ENCODE results near the gene B3GALT5.

The B3GALT5 gene

DNA sequence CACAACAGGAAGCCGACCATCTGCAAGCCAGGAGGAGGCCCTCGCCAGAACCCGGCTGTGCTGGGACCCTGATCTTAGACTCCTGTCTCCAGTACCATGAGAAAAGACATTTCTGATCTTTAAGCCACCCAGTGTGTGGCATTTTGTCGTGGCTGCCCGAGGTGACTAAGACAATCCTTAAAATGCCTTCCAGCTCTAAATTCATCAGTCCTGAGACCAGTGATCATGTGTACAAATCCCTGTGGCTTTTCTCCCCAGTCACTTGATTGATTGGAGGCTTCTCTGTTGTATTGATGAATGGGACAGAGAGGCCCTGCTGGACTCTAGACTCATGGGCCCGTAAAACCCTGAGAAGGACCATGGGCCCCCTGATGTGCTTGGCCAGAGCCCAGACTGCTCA lies 36.1 kb downstream of the B3GALT5 start:
- no peak for DNase-seq

GRCh38 chr21:39649526-39649925 lies 36.8 kb downstream of the B3GALT5 start:
- DNase-seq: no peak

- DNase-seq: no peak
Measured at GRCh38 chr21:39650306-39650705, 37.6 kb downstream of the B3GALT5 start.

- DNase-seq: no peak
Measured at GRCh38 chr21:39650801-39651200, 38.1 kb downstream of the B3GALT5 start.

GRCh38 chr21:39651206-39651605 lies 38.5 kb downstream of the B3GALT5 start:
- no peak for DNase-seq

GRCh38 chr21:39654951-39655350 lies 42.2 kb downstream of the B3GALT5 start:
- DNase-seq: no peak

DNA sequence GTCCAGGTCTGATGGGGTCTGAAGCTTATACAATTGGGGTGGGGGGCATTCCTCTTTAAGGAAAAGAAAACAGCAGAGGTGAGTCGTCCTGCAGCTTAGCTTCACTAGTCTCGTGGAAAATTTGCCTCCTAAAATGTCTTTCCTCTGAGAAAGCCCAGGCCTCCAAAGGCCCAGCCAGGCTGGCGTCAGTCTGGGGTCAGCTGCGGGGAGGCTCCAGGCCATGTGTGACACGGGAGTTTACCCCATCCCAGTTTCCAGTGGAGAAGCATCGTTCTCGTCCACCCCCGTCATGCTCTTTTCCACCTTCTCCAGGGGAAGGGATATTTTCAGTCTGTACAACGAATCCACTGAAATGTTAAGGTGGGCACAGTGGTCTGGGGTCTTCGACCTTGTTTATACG lies 42.8 kb downstream of the B3GALT5 start:
- no peak for DNase-seq

- DNase-seq: no peak
Measured at GRCh38 chr21:39656209-39656608, 43.5 kb downstream of the B3GALT5 start.

DNA sequence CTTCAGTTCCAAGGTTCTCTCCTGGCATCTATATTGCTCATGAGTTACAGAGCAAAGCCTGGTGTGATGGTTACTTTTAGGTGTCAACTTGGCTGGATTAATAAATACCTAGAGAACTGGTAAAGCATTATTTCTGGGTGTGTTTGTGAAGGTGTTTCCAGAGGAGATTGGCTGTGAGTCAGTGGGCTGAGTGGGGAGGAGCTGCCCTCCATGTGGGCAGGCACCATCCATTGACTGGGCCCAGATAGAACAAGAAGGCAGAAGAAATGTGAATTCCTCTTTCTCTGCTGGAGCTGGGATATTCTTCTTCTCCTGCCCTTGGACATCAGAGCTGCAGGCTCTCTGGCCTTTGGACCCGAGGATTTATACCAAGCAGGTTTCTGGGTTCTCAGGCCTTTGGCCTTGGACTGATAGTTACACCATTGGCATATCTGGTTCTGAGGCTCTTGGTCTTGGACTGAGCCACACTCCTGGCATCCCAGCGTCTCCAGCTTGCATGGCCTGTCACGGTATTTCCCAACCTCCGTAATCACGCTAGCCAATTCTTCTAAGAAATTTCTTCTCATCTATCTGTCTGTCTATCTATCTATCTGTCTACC lies 44.5 kb downstream of the B3GALT5 start:
- DNase-seq: no peak

DNA sequence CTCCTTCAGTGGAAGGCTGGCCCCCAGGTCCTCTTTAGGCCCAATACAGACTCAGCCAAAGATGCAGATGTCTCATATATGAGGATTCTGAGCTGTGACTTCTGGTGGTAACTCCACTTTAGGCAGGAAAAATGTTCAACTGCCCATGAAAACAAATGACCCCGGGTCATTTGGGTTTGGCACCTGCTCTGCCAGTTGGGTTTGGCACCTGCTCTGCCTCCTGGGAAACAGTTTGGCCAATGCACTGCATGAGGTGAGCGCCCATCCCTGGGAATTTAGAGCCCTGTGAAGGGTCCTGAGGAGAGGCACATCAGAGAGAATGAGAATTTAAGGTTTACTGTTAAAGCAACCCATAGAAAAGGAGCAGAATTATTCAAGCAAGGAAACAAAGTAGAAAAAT lies 45.3 kb downstream of the B3GALT5 start:
- no peak for DNase-seq

GRCh38 chr21:39659070-39659815 lies 46.5 kb downstream of the B3GALT5 start:
- DNase-seq: no peak

DNA sequence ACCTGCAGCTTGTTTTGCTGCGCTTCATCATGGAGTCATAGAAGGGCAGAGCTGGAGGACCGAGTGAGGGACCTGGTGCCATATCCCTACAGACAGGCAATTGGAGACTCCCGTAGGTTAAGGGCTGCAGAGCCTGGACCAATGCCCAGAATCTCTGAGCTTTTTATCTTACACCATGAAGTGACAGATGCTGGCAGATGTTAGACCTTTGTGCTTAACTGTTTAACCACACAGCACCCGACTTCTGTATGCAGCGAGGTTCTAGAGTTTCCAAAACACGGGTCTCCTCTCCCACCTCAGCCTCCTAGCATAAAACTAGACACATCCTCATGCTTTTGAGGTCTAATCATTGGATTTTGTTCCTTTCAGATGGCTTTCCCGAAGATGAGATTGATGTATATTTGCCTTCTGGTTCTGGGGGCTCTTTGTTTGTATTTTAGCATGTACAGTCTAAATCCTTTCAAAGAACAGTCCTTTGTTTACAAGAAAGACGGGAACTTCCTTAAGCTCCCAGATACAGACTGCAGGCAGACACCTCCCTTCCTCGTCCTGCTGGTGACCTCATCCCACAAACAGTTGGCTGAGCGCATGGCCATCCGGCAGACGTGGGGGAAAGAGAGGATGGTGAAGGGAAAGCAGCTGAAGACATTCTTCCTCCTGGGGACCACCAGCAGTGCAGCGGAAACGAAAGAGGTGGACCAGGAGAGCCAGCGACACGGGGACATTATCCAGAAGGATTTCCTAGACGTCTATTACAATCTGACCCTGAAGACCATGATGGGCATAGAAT lies 47.6 kb downstream of the B3GALT5 start:
- no peak for DNase-seq

GRCh38 chr21:39661121-39661520 lies 48.4 kb downstream of the B3GALT5 start:
- no peak for DNase-seq

- no peak for DNase-seq
Measured at GRCh38 chr21:39661740-39662139, 49.0 kb downstream of the B3GALT5 start.

GRCh38 chr21:39662411-39662953 lies 49.7 kb downstream of the B3GALT5 start:
- no peak for DNase-seq

DNA sequence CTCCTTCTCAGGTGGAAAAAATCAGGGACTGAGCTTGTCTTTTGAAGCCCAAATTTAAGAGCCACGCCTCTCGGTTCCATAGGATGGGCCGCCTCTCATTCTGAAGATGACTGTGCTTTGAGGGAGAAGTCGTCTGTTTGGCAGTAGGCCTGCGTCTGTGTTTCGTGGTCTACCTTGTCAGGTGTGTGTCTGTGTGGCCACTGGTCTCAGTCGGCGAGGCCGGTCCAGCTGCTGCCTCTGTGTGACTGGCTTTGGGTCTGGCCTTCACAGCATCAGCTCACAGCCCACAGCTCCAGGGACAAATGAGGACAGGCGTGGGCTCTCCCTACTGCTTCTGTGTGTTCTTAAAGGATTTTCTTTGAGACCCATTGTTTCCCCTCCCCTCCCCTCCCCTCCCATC lies 50.3 kb downstream of the B3GALT5 start:
- no peak for DNase-seq

DNA sequence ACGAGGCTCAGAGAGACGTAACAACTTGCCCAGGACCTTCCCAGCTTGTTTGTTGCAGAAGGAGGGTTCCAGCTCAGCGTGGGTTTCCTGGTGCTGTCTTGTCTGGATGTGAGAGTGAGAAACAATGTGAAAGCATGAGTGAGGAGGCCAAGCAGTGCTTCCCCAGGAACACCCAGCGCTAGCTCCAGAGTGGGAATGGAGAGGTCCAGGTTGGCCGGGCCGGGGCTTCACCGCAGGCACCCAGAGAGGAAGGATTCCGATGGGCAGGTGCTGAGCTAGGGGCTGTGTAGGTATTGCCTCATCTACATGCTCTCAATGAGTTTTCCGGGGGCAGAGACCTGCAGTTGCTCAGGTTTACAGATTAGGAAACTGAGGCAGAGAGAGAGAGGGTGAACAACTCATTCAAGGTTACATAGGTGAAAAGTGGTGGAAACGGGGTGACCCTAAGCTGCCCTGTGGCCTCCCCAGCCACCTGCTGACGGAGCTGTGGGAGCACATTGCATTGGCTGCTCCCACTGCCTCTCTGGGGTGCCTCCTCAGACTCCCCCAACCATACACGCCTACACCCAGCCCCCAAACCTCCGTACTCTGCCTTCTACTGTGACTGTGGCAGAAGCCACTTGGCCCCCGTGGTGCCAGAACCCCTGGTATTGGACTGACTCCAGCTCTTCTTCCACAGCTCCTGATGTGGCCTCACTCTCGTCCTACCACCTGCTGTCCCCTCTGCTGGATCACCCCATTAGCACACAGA lies 51.2 kb downstream of the B3GALT5 start:
- DNase-seq: no peak

- DNase-seq: no peak
Measured at GRCh38 chr21:39664586-39664985, 51.8 kb downstream of the B3GALT5 start.

GRCh38 chr21:39666026-39666425 lies 53.3 kb downstream of the B3GALT5 start:
- DNase-seq: no peak

DNA sequence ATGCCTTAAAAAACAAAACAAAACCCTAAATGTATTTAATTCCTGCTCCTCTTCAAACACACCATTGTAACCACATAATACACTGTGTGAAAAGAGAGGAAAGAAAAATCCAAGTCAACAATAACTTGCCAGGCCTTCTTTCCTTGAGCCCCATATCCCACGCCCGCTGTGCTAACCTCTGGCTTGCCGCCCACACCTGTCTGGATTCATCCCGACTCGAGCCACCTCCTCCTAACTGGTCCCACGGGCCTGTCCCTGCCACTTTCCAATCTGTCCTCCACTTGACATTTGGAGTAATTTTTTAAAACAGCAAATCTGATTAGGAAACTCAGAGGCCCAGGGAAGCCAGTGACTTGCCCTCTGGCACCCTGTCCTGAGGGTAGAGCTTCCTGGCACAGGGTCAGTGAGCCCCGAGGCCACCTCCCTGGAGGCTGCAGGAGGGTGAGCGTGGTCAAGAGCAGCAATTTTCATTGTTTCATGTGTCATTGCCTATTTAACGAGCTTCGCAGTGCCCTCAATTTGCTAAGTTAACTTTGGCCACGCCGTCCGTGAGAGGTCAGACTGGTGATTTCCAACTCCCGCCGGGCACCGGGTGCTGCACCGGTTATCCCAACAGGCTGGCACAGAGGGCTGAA lies 54.1 kb downstream of the B3GALT5 start:
- DNase-seq: no peak

- DNase-seq: no peak
Measured at GRCh38 chr21:39667353-39667891, 54.7 kb downstream of the B3GALT5 start.

GRCh38 chr21:39668369-39668768 lies 55.6 kb downstream of the B3GALT5 start:
- no peak for DNase-seq
